Natural killer cell (primary cell): ENCODE data around the gene API5. TPM values are rescaled to one million over a fixed set of nuclear protein-coding genes. Genes with fewer than 3 reads are reported as not detected.

Source experiments
- ATAC-seq, 3 donors: fragments of 150-1000 bp in 2 of 3; fragments of 200-7000 bp in 1 of 3; cut with Tn5 transposase; 1 replicate in 1 of 3; 2 replicates in 2 of 3; pipeline ENCODE4 v1.10.0; 2021; ENCODE audit warnings: mild to moderate bottlenecking in 2 of 3, moderate library complexity in 2 of 3
- DNase-seq, 2 donors: peaks; one replicate each; pipeline versions ENCODE4 v3.0.0 to v3.0.0-alpha.2; 2013 to 2021; ENCODE audit warnings: mixed read lengths in 1 of 2
- H3K27ac ChIP-seq: one replicate; pipeline ENCODE4 v1.5.1; 2013; ENCODE audit warnings: mild to moderate bottlenecking, low read length
- H3K27me3 ChIP-seq: one replicate; pipeline ENCODE4 v1.6.1; 2013; ENCODE audit warnings: low read length; ENCODE audit not compliant: control insufficient read depth, insufficient read depth
- H3K36me3 ChIP-seq: one replicate; pipeline ENCODE4 v1.6.1; 2013; ENCODE audit warnings: low read length; ENCODE audit not compliant: control insufficient read depth, insufficient read depth
- H3K4me1 ChIP-seq: one replicate; pipeline ENCODE4 v1.6.1; 2013; ENCODE audit warnings: low read length; ENCODE audit not compliant: control insufficient read depth, insufficient read depth
- H3K4me3 ChIP-seq: one replicate; pipeline ENCODE4 v1.5.1; 2013; ENCODE audit warnings: low read length
- H3K9me3 ChIP-seq: one replicate; pipeline ENCODE4 v1.6.1; 2013; ENCODE audit warnings: low read length; ENCODE audit not compliant: control insufficient read depth, insufficient read depth
- H3K27ac Mint-ChIP-seq, 2 donors: one replicate each; pipeline ENCODE4 v1.8.0; 2022; ENCODE audit warnings: mild to moderate bottlenecking in 2 of 2, mixed read lengths in 2 of 2, moderate library complexity in 1 of 2
- H3K27me3 Mint-ChIP-seq, 2 donors: one replicate each; pipeline ENCODE4 v1.8.0; 2022; ENCODE audit warnings: low read depth in 2 of 2, mixed read lengths in 2 of 2
- H3K36me3 Mint-ChIP-seq: one replicate; pipeline ENCODE4 v1.8.0; 2022; ENCODE audit warnings: mixed read lengths
- H3K4me1 Mint-ChIP-seq, 2 donors: one replicate each; pipeline ENCODE4 v1.8.0; 2022; ENCODE audit warnings: mixed read lengths in 2 of 2
- H3K4me3 Mint-ChIP-seq: one replicate; pipeline ENCODE4 v1.8.0; 2022; ENCODE audit warnings: mild to moderate bottlenecking, moderate library complexity, mixed read lengths
- H3K9me3 Mint-ChIP-seq, 2 donors: one replicate each; pipeline ENCODE4 v1.8.0; 2022; ENCODE audit warnings: mixed read lengths in 2 of 2
- CTCF ChIP-seq: fragments of 200-600 bp; IDR thresholded peaks from one replicate; pipeline ENCODE4 v1.8.0; 2022; ENCODE audit warnings: antibody characterized with exemption
- WGBS: methylation state at CpG from one replicate; pipeline ENCODE4 v1.1.7; 2013; ENCODE audit warnings: missing lambda C conversion rate; ENCODE audit not compliant: insufficient coverage; 5-methylcytosine and 5-hydroxymethylcytosine counted together
- intact Hi-C: fragments of 100-400 bp; cut with micrococcal nuclease; formaldehyde crosslinking; loops from one replicate; pipeline ENCODE4 v1.14.2; 2022
- total RNA-seq, 4 donors: library from RNA; stranded (reverse); fragments of 120-200 nt in 1 of 4; gene quantifications; one replicate each; pipeline versions ENCODE4 v1.2.3 to v1.2.4, GENCODE V29; 2013 to 2022

The API5 gene
- total RNA-seq, 3 donors from 2014 or later (not counting 1 experiment from before 2014, with no cell fraction given), result 61.9 to 80.4 (median 77.2) TPM

- Mint-ChIP-seq H3K9me3 (no peaks in the 10 kb centered on the region), H3K4me1 (peaks cover 56 to 57% of the 10 kb centered on the region in 2 donors), H3K36me3 (no peaks in the 10 kb centered on the region), H3K27ac (no peak overlapping the region), H3K4me3 (no peak overlapping the region), H3K27me3 (no peaks in the 10 kb centered on the region)
- intact Hi-C loops, result no loop called here
- Histone ChIP-seq H3K36me3 (peaks cover 16% of the 10 kb centered on the region), H3K4me1 (peaks cover 2% of the 10 kb centered on the region), H3K9me3 (no peaks in the 10 kb centered on the region), H3K27me3 (no peaks in the 10 kb centered on the region), H3K4me3 (no peak overlapping the region), H3K27ac (no peak overlapping the region)
- no peak for ATAC-seq
- WGBS, result 76% methylated on average over 7 of the region's 7 CpGs
- DNase-seq, result no peak
- TF ChIP-seq CTCF, result no peak
These were observed 55.8 kb downstream of the API5 start for GRCh38 chr11:43367382-43368178.

GRCh38 chr11:43376065-43376464 is 64.3 kb downstream of the API5 start:
- TF ChIP-seq CTCF, result no peak
- no peak overlapping the region for H3K27ac ChIP-seq
- H3K4me1 ChIP-seq, result no peaks in the 10 kb centered on the region
- WGBS, result no CpG with 5 or more reads among the region's 2 CpGs
- Mint-ChIP-seq H3K4me3 (no peak overlapping the region), H3K36me3 (no peaks in the 10 kb centered on the region), H3K27me3 (no peaks in the 10 kb centered on the region), H3K9me3 (no peaks in the 10 kb centered on the region), H3K27ac (no peak overlapping the region), H3K4me1 (peaks cover 32 to 33% of the 10 kb centered on the region in 2 donors)
- no peak overlapping the region for H3K4me3 ChIP-seq
- intact Hi-C loops, result no loop called here
- DNase-seq (no peak), ATAC-seq (no peak)
- peaks cover 15% of the 10 kb centered on the region for H3K36me3 ChIP-seq
- no peaks in the 10 kb centered on the region for H3K27me3 ChIP-seq
- H3K9me3 ChIP-seq, result no peaks in the 10 kb centered on the region

- Histone ChIP-seq H3K4me3 (no peak overlapping the region), H3K27ac (no peak overlapping the region), H3K4me1 (no peaks in the 10 kb centered on the region), H3K27me3 (no peaks in the 10 kb centered on the region), H3K36me3 (peaks cover 19% of the 10 kb centered on the region), H3K9me3 (no peaks in the 10 kb centered on the region)
- WGBS, result 91% methylated on average over 2 of the region's 2 CpGs
- DNase-seq (no peak), ATAC-seq (no peak)
- Mint-ChIP-seq H3K36me3 (no peaks in the 10 kb centered on the region), H3K4me1 (peaks cover 27 to 32% of the 10 kb centered on the region in 2 donors), H3K27me3 (no peaks in the 10 kb centered on the region), H3K27ac (no peak overlapping the region), H3K4me3 (no peak overlapping the region), H3K9me3 (no peaks in the 10 kb centered on the region)
- TF ChIP-seq CTCF, result no peak
- intact Hi-C loops, result no loop called here
These were observed 64.8 kb downstream of the API5 start for GRCh38 chr11:43376594-43376993.

GRCh38 chr11:43377389-43377788 is 65.6 kb downstream of the API5 start:
- no peak for ATAC-seq
- Mint-ChIP-seq H3K9me3 (no peaks in the 10 kb centered on the region), H3K4me3 (no peak overlapping the region), H3K4me1 (peaks cover 26 to 35% of the 10 kb centered on the region in 2 donors), H3K27ac (peak overlapping the region in 1 of 2 donors; percentile 42), H3K27me3 (no peaks in the 10 kb centered on the region), H3K36me3 (no peaks in the 10 kb centered on the region)
- intact Hi-C loops, result no loop called here
- H3K27me3 ChIP-seq, result no peaks in the 10 kb centered on the region
- TF ChIP-seq CTCF, result no peak
- H3K36me3 ChIP-seq, result peaks cover 20% of the 10 kb centered on the region
- H3K4me1 ChIP-seq, result no peaks in the 10 kb centered on the region
- H3K27ac ChIP-seq, result no peak overlapping the region
- H3K9me3 ChIP-seq, result no peaks in the 10 kb centered on the region
- H3K4me3 ChIP-seq, result no peak overlapping the region
- DNase-seq, result no peak
